ENCODE data around the gene AKR1A1.

DNA sequence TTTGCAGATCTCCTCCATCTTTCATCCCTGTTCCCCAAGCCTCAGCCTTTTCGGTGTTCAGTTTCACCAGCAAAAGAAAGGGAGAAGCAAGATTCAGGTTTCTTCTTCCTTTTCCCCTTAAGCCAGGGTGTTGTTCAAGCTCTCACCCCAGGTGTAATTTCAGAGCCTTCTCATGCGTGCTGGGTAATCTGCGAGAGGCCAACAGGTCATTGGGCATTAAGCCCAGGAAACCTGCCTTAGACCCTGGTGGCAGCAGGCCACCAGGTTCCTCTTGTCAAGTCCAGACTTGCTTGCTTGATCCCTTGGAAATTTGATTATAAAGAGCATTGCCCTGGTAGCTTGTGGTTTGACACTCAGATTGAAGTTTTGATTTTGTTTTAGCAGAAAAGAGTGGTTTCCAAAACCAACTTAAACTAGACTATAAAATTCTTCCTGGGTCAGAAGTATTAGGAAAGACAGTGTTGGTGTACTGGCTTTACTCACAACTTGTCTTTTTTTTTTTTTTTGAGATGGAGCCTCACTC lies 6.9 kb downstream of the AKR1A1 start:
- TF ChIP-seq, protein P1, sequence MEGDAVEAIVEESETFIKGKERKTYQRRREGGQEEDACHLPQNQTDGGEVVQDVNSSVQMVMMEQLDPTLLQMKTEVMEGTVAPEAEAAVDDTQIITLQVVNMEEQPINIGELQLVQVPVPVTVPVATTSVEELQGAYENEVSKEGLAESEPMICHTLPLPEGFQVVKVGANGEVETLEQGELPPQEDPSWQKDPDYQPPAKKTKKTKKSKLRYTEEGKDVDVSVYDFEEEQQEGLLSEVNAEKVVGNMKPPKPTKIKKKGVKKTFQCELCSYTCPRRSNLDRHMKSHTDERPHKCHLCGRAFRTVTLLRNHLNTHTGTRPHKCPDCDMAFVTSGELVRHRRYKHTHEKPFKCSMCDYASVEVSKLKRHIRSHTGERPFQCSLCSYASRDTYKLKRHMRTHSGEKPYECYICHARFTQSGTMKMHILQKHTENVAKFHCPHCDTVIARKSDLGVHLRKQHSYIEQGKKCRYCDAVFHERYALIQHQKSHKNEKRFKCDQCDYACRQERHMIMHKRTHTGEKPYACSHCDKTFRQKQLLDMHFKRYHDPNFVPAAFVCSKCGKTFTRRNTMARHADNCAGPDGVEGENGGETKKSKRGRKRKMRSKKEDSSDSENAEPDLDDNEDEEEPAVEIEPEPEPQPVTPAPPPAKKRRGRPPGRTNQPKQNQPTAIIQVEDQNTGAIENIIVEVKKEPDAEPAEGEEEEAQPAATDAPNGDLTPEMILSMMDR (IDR thresholded peaks at IDR 0.05; ENCODE audit: insufficient read depth, low read length) = no peak
- TF ChIP-seq POLR2AphosphoS5 (IDR thresholded peaks at IDR 0.05; ENCODE audit: low read depth) = no peak
- no peak for TF ChIP-seq REST (IDR thresholded peaks at IDR 0.05; ENCODE audit: insufficient replicate concordance, low read depth)
- no peak for TF ChIP-seq SPI1 (IDR thresholded peaks at IDR 0.05; ENCODE audit: borderline replicate concordance, low read depth)
